Sigmoid colon (tissue), 7 donors: ENCODE measurements around the gene MRPS18C. TPM values are rescaled to one million over a fixed set of nuclear protein-coding genes. Genes with fewer than 3 reads are reported as not detected.
"Not testable (repeated sequence)": the region's sequence is repeated elsewhere in the genome, so short reads cannot be mapped to it uniquely, and the experiment has no call there.

Experiments
- DNase-seq: peaks from one replicate; pipeline ENCODE4 v3.0.0-alpha.2; 2019
- H3K27ac ChIP-seq, 4 donors: fragments of 200-600 bp; sonication (generic); one replicate each; pipeline ENCODE4 v1.5.1; 2016 to 2019; ENCODE audit warnings: mild to moderate bottlenecking in 1 of 4
- H3K27me3 ChIP-seq, 3 donors: fragments of 200-600 bp; sonication (generic); one replicate each; pipeline ENCODE4 v1.5.1; 2019; ENCODE audit warnings: mild to moderate bottlenecking in 1 of 3
- H3K36me3 ChIP-seq, 4 donors: fragments of 200-600 bp; sonication (generic); one replicate each; pipeline ENCODE4 v1.5.1; 2016 to 2019
- H3K4me1 ChIP-seq, 4 donors: fragments of 200-600 bp; sonication (generic); one replicate each; pipeline ENCODE4 v1.5.1; 2017 to 2019
- H3K4me3 ChIP-seq, 4 donors: fragments of 200-600 bp; sonication (generic); one replicate each; pipeline ENCODE4 v1.5.1; 2017 to 2019; ENCODE audit warnings: mild to moderate bottlenecking in 2 of 4, moderate library complexity in 1 of 4
- H3K9me3 ChIP-seq, 4 donors: fragments of 200-600 bp in 3 of 4; sonication (generic) in 3 of 4; one replicate each; pipeline versions ENCODE4 v1.5.1 to v1.6.1; 2013 to 2019
- CTCF ChIP-seq, 4 experiments: fragments of 450-650 bp in 3 of 4; fragments of 200-600 bp in 1 of 4; IDR thresholded peaks; one replicate each; pipeline ENCODE4 v1.5.1; 2016 to 2019; ENCODE audit warnings: antibody characterized with exemption in 4 of 4, mild to moderate bottlenecking in 3 of 4, moderate library complexity in 2 of 4
- EP300 ChIP-seq, 4 donors: sonication (generic); formaldehyde crosslinking; IDR thresholded peaks; one replicate each; pipeline ENCODE4 v1.6.1; 2017; ENCODE audit warnings: antibody characterized with exemption in 4 of 4
- POLR2A ChIP-seq, 2 donors: fragments of 450-650 bp; IDR thresholded peaks; one replicate each; pipeline ENCODE4 v1.6.1; 2016; ENCODE audit warnings: antibody characterized with exemption in 2 of 2, mild to moderate bottlenecking in 2 of 2, moderate library complexity in 2 of 2
- POLR2AphosphoS5 ChIP-seq, 4 donors: sonication (generic); formaldehyde crosslinking; IDR thresholded peaks; one replicate each; pipeline ENCODE4 v1.6.1; 2017; ENCODE audit warnings: antibody characterized with exemption in 4 of 4
- WGBS, 2 donors: extraction: QIAGEN DNeasy Blood & Tissue Kit; methylation state at CpG; one replicate each; pipeline ENCODE4 v1.1.7; 2013; 5-methylcytosine and 5-hydroxymethylcytosine counted together
- intact Hi-C: fragments of 100-400 bp; cut with DNase I; formaldehyde crosslinking; loops from one replicate; pipeline ENCODE4 v1.15.1; 2023
- polyA plus RNA-seq, 3 donors: library from polyadenylated mRNA; stranded (reverse); fragments of 200-250 nt; gene quantifications; one replicate each; pipeline ENCODE4 v1.2.3, GENCODE V29; 2013
- total RNA-seq, 4 donors: library from RNA; depleted of rRNA; stranded (reverse); fragments of >200 nt; gene quantifications; one replicate each; pipeline ENCODE4 v1.1.0, GENCODE V29; 2016
- donor health status: healthy with polysubstance abuse.
- donor health status: Bipolar disorder and iron deficiency.
- donor health status: healthy.

MRPS18C gene
- total and polyA plus RNA-seq, 7 donors = 8.3 to 37.0 (median 27.6) TPM

DNA sequence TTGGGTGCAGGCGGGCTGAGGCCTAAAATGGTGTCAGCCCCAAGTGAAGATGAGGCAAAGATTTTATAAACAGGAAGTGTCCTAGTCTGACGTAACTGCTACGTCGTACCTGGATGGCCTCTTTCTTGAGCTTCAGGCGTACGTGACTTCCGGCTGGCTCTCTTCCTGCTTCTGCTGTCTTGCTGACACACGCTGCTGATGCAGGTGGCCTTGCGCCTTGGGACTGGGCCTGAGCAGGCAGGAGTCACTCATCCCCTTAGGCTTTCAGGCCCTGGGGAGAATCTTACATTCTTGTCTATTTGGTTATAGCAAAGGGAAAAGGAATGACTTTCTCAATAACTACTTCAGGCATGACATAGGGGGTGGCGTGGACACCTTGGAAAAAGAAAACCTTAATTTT lies 49.1 kb downstream of the MRPS18C start:
- H3K27ac ChIP-seq = no peak overlapping the region
- TF ChIP-seq EP300 (IDR thresholded peaks at IDR 0.05) (no peak), POLR2AphosphoS5 (IDR thresholded peaks at IDR 0.05) (no peak), POLR2A (IDR thresholded peaks at IDR 0.05) (no peak), CTCF (IDR thresholded peaks at IDR 0.05) (no peak)
- H3K27me3 ChIP-seq = no peaks in the 10 kb centered on the region
- 90 to 95% methylated on average over 10 of the region's 10 CpGs for WGBS, 2 donors
- no peak for DNase-seq
- H3K4me1 ChIP-seq = no peaks in the 10 kb centered on the region
- H3K9me3 ChIP-seq = no peaks in the 10 kb centered on the region
- H3K4me3 ChIP-seq = no peak overlapping the region
- intact Hi-C loops = no loop called here
- H3K36me3 ChIP-seq = no peaks in the 10 kb centered on the region

DNA sequence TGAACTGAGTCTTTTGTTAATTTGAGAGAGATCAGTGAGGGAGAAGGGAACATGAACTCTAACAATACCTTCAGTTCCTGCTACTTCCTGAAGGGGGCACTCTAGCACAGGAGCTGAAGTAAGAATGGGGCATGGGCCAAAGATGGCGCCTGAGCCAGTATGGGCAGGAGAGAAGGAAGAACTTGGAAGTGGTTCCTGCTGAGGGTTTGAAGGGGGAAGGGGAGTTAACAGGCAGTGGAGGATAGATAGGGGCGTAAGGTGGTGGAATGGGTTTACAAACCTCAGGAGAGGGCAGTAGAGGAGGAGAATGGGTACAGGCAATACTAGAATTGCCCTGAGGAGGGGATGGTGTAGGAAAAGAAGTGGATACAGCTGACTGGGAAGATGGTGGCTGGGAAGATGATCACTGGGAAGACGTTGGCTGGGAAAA lies 53.3 kb downstream of the MRPS18C start:
- H3K4me1 ChIP-seq, H3K4me3 ChIP-seq, H3K36me3 ChIP-seq, H3K27me3 ChIP-seq, H3K9me3 ChIP-seq, H3K27ac ChIP-seq: not testable (repeated sequence)
- intact Hi-C loops = loop anchor here (1.0 kb wide), 1 partner anchor 131 kb away; no protein-coding TSS in a partner anchor
- WGBS, 2 donors = 57 to 67% methylated on average over 3 of the region's 3 CpGs
- TF ChIP-seq POLR2AphosphoS5 (IDR thresholded peaks at IDR 0.05) (peak in 2 of 4 donors; percentile 44 to 62), CTCF (IDR thresholded peaks at IDR 0.05) (peak; percentile 71 to 86 (median 77))
- DNase-seq = peak; percentile 76

- DNase-seq = no peak
- H3K4me3 ChIP-seq = no peak overlapping the region
- intact Hi-C loops = no loop called here
- H3K36me3 ChIP-seq = no peaks in the 10 kb centered on the region
- TF ChIP-seq EP300 (IDR thresholded peaks at IDR 0.05) = no peak
- TF ChIP-seq POLR2AphosphoS5 (IDR thresholded peaks at IDR 0.05) = no peak
- H3K9me3 ChIP-seq = no peaks in the 10 kb centered on the region
- no peaks in the 10 kb centered on the region for H3K27me3 ChIP-seq
- no peak overlapping the region for H3K27ac ChIP-seq
- no peaks in the 10 kb centered on the region for H3K4me1 ChIP-seq
- 90 to 94% methylated on average over 4 of the region's 4 CpGs for WGBS, 2 donors
These were observed 54.6 kb downstream of the MRPS18C start for GRCh38 chr4:83510442-83510841.

Other genes starting within 250 kb of the MRPS18C start
- 1 to 10 TPM; 5.6 to 7.8 (median 7.2) TPM for gene COQ2, start 171.3 kb upstream of the MRPS18C start, total RNA-seq
- 10 to 100 TPM; 10.8 to 16.8 (median 12.7) TPM for gene COQ2, start 171.3 kb upstream of the MRPS18C start, polyA plus RNA-seq
- gene HPSE, start 121.2 kb upstream of the MRPS18C start, total RNA-seq = under 1 TPM; 0.54 to 0.71 (median 0.61) TPM
- gene HPSE, start 121.2 kb upstream of the MRPS18C start, polyA plus RNA-seq = 1 to 10 TPM; 1.2 to 7.3 (median 6.0) TPM
- 10 to 100 TPM; 11.8 to 21.8 (median 18.9) TPM for gene HELQ, start 235 bp upstream of the MRPS18C start, total RNA-seq
- gene HELQ, start 235 bp upstream of the MRPS18C start, polyA plus RNA-seq = 1 to 10 TPM; 4.6 to 7.8 (median 7.5) TPM
- 10 to 100 TPM; 12.5 to 29.6 (median 21.7) TPM for gene ABRAXAS1, start 29.0 kb downstream of the MRPS18C start, total RNA-seq
- gene ABRAXAS1, start 29.0 kb downstream of the MRPS18C start, polyA plus RNA-seq = 10 to 100 TPM in 1 of 3 donors, 1 to 10 TPM in 2; 5.8 to 10.2 (median 7.9) TPM
- 10 to 100 TPM in 3 of 4 donors, 1 to 10 TPM in 1; 5.6 to 23.1 (median 17.3) TPM for gene GPAT3, start 80.0 kb downstream of the MRPS18C start, total RNA-seq
- 10 to 100 TPM in 1 of 3 donors, 1 to 10 TPM in 2; 4.6 to 13.0 (median 4.8) TPM for gene GPAT3, start 80.0 kb downstream of the MRPS18C start, polyA plus RNA-seq